Nephron (organoid): ENCODE results near the gene MLPH.

Source experiments
- H3K27ac Mint-ChIP-seq, 3 experiments: 2 replicates each; pipeline ENCODE4 v1.8.0; 2020; ENCODE audit warnings: mixed read lengths in 3 of 3, mild to moderate bottlenecking in 2 of 3, moderate library complexity in 1 of 3
- H3K27me3 Mint-ChIP-seq: 2 replicates; pipeline ENCODE4 v1.8.0; 2021; ENCODE audit warnings: low read depth, mild to moderate bottlenecking, moderate library complexity, mixed read lengths
- H3K36me3 Mint-ChIP-seq: 2 replicates; pipeline ENCODE4 v1.8.0; 2020; ENCODE audit warnings: low read depth, mixed read lengths
- H3K4me1 Mint-ChIP-seq: 2 replicates; pipeline ENCODE4 v1.8.0; 2020; ENCODE audit warnings: mixed read lengths
- H3K4me3 Mint-ChIP-seq, 3 experiments: 2 replicates each; pipeline ENCODE4 v1.8.0; 2020; ENCODE audit warnings: mild to moderate bottlenecking in 3 of 3, mixed read lengths in 3 of 3, moderate library complexity in 2 of 3
- H3K9me3 Mint-ChIP-seq: 2 replicates; pipeline ENCODE4 v1.8.0; 2020; ENCODE audit warnings: mixed read lengths
- CTCF ChIP-seq, 3 experiments: fragments of 200-600 bp; sonication (generic); IDR thresholded peaks; one replicate each; pipeline ENCODE4 v1.5.0; 2021; ENCODE audit warnings: antibody characterized with exemption in 3 of 3; ENCODE audit not compliant: unreplicated experiment in 3 of 3

The MLPH gene

DNA sequence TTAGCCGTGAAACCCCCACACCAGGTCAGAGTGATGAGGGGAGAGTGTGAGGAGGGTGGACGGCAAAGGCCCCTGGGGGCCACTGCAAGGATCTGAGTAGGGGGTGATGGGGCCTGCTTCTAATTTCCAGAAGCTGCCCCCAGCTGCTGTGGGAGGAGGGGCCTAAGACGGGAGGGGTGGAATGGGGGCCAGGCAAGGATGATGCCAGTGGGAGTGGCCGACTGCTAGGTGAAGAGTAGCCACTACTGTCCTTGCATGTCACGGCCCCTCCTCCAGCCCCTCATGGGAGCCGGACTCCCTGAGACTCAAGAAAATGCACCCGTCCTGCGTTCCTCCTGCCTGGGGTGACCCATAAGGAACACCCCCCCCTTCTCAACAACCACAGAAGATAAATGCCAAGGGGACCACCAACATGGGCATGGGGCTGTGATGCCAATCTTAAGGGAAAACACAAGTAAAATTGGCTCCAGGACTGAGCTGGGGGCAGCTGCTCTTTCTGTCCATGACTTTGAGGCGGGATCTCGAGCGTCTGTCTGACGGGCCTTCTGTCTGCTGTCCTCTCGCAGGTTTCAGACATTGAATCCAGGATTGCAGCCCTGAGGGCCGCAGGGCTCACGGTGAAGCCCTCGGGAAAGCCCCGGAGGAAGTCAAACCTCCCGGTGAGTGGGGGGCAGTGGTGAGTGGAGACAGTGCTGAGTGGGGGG, 55.1 kb downstream of the MLPH start:
- H3K27ac Mint-ChIP-seq, result no peak overlapping the region
- peaks cover 19% of the 10 kb centered on the region for H3K27me3 Mint-ChIP-seq
- peaks cover 10% of the 10 kb centered on the region for H3K4me1 Mint-ChIP-seq
- no peak for TF ChIP-seq CTCF (IDR thresholded peaks at IDR 0.05; ENCODE audit: unreplicated experiment in 3 of 3)
- no peak overlapping the region for H3K4me3 Mint-ChIP-seq
- peaks cover 3% of the 10 kb centered on the region for H3K36me3 Mint-ChIP-seq
- H3K9me3 Mint-ChIP-seq, result peaks cover 4% of the 10 kb centered on the region

- H3K27ac Mint-ChIP-seq, result no peak overlapping the region
- H3K36me3 Mint-ChIP-seq, result peaks cover 3% of the 10 kb centered on the region
- peaks cover 4% of the 10 kb centered on the region for H3K9me3 Mint-ChIP-seq
- H3K4me3 Mint-ChIP-seq, result no peak overlapping the region
- no peak for TF ChIP-seq CTCF (IDR thresholded peaks at IDR 0.05; ENCODE audit: unreplicated experiment in 3 of 3)
- peaks cover 12% of the 10 kb centered on the region for H3K27me3 Mint-ChIP-seq
- H3K4me1 Mint-ChIP-seq, result no peaks in the 10 kb centered on the region
Observed at GRCh38 chr2:237546040-237546875, 59.2 kb downstream of the MLPH start.

DNA sequence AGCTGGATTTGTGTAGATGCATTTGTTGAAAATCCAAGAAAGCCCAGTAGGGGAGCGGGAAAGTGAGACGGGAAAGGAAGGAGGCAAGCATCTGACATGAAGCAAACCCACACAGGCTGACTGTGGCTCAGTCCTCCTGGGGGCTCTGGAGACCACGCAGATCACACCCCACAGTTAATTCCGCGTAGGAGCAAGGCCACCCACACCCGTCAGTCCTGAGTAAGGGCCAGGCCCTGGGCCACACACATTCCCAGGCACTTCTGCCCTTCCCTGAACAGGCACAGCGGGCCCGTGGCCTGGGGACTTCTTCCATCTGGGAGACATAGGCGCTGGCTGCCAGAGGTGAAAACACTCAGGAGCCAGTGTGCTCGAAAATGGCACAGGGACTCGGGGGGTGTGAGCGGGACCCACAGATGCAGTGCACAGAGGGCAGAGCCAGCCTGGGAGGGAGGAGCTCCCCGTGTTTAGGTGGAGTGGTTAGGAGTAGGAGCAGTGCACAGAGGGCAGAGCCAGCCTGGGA, 59.9 kb downstream of the MLPH start:
- peaks cover 12% of the 10 kb centered on the region for H3K27me3 Mint-ChIP-seq
- no peaks in the 10 kb centered on the region for H3K36me3 Mint-ChIP-seq
- no peak overlapping the region for H3K4me3 Mint-ChIP-seq
- H3K27ac Mint-ChIP-seq, result no peak overlapping the region
- no peaks in the 10 kb centered on the region for H3K4me1 Mint-ChIP-seq
- H3K9me3 Mint-ChIP-seq, result no peaks in the 10 kb centered on the region
- no peak for TF ChIP-seq CTCF (IDR thresholded peaks at IDR 0.05; ENCODE audit: unreplicated experiment in 3 of 3)

GRCh38 chr2:237547841-237548416, 60.9 kb downstream of the MLPH start:
- Mint-ChIP-seq H3K4me1 (no peaks in the 10 kb centered on the region), H3K36me3 (no peaks in the 10 kb centered on the region), H3K27ac (no peak overlapping the region), H3K27me3 (peaks cover 12% of the 10 kb centered on the region), H3K4me3 (no peak overlapping the region), H3K9me3 (no peaks in the 10 kb centered on the region)
- no peak for TF ChIP-seq CTCF (IDR thresholded peaks at IDR 0.05; ENCODE audit: unreplicated experiment in 3 of 3)

DNA sequence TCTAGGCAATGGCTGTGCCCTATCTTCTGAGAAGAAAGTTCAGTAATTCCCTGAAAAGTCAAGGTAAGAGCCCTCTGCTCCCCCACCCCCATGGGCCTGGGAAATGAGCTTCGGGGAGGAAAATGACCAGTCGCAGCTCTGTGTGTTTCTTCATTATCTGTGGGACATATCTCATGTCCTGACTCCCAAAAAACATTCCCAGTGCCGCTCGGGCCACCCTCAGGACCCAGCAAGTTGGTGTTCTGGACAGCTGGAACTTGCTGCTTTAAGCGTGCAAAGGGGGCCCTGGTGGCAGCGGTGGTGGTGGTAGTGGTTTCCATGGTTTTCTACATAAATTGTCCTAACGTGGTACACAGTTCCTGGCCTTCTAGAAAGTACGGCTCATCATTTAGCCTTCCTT, 62.2 kb downstream of the MLPH start:
- no peak for TF ChIP-seq CTCF (IDR thresholded peaks at IDR 0.05; ENCODE audit: unreplicated experiment in 3 of 3)
- Mint-ChIP-seq H3K4me1 (no peaks in the 10 kb centered on the region), H3K9me3 (peaks cover 5% of the 10 kb centered on the region), H3K4me3 (no peak overlapping the region), H3K27me3 (peaks cover 12% of the 10 kb centered on the region), H3K36me3 (no peaks in the 10 kb centered on the region), H3K27ac (no peak overlapping the region)
